Thyroid gland (tissue), 4 donors: ENCODE data around the gene FERMT1. TPM values are rescaled to one million over a fixed set of nuclear protein-coding genes. Genes with fewer than 3 reads are reported as not detected.

Experiments
- DNase-seq, 2 donors: peaks; one replicate each; pipeline ENCODE4 v3.0.0-alpha.2; 2019
- H3K27ac ChIP-seq, 3 donors: fragments of 200-600 bp; sonication (generic); 1 replicate in 2 of 3; 2 replicates in 1 of 3; pipeline ENCODE4 v1.5.1; 2016 to 2019; ENCODE audit warnings: mild to moderate bottlenecking in 1 of 3, moderate library complexity in 1 of 3
- H3K27me3 ChIP-seq: fragments of 200-600 bp; sonication (generic); one replicate; pipeline ENCODE4 v1.5.1; 2019
- H3K36me3 ChIP-seq, 2 donors: fragments of 200-600 bp; sonication (generic); one replicate each; pipeline ENCODE4 v1.5.1; 2016 to 2019
- H3K4me1 ChIP-seq, 2 donors: fragments of 200-600 bp; sonication (generic); one replicate each; pipeline ENCODE4 v1.5.1; 2017 to 2019
- H3K4me3 ChIP-seq, 3 donors: fragments of 200-600 bp; sonication (generic); replicated peaks in 1 of 3; 1 replicate in 2 of 3; 2 replicates in 1 of 3; pipeline ENCODE4 v1.5.1; 2016; ENCODE audit warnings: mild to moderate bottlenecking in 1 of 3
- H3K9me3 ChIP-seq: fragments of 200-600 bp; sonication (generic); one replicate; pipeline ENCODE4 v1.5.1; 2017
- CTCF ChIP-seq, 6 experiments: fragments of 200-600 bp in 3 of 6; fragments of 450-650 bp in 3 of 6; sonication (generic) in 3 of 6; IDR thresholded peaks; one replicate each; pipeline ENCODE4 v1.5.1; 2016 to 2019; ENCODE audit warnings: antibody characterized with exemption in 6 of 6, mild to moderate bottlenecking in 2 of 6, inconsistent platforms in 1 of 6, moderate library complexity in 1 of 6
- POLR2A ChIP-seq, 2 donors: fragments of 450-650 bp; IDR thresholded peaks; one replicate each; pipeline ENCODE4 v1.6.1; 2017; ENCODE audit warnings: antibody characterized with exemption in 2 of 2, mild to moderate bottlenecking in 2 of 2, moderate library complexity in 1 of 2
- WGBS, 2 donors: methylation state at CpG; one replicate each; pipeline ENCODE4 v1.1.5; 2017; 5-methylcytosine and 5-hydroxymethylcytosine counted together
- intact Hi-C: fragments of 100-400 bp; cut with DNase I; formaldehyde crosslinking; loops from one replicate; pipeline ENCODE4 v1.15.1; 2023
- total RNA-seq, 4 donors: library from RNA; depleted of rRNA; stranded (reverse); fragments of >200 nt; gene quantifications; one replicate each; pipeline ENCODE4 v1.2.3, GENCODE V29; 2016

FERMT1 gene
- total RNA-seq, 4 donors from 2014 or later = 6.6 to 11.6 (median 7.5) TPM

GRCh38 chr20:6040958-6041807 lies 81.6 kb downstream of the FERMT1 start:
- intact Hi-C loops = no loop called here
- no peaks in the 10 kb centered on the region for H3K4me1 ChIP-seq
- no peak overlapping the region for H3K27ac ChIP-seq
- H3K4me3 ChIP-seq = no peak overlapping the region
- 81 to 83% methylated on average over 21 to 42 of the region's 67 CpGs for WGBS, 2 donors
- H3K27me3 ChIP-seq = no peaks in the 10 kb centered on the region
- H3K36me3 ChIP-seq = peaks cover 16 to 32% of the 10 kb centered on the region in 2 donors
- no peak for DNase-seq
- TF ChIP-seq POLR2A (IDR thresholded peaks at IDR 0.05) = no peak
- no peak for TF ChIP-seq CTCF (IDR thresholded peaks at IDR 0.05)
- no peaks in the 10 kb centered on the region for H3K9me3 ChIP-seq

- peaks cover 19 to 36% of the 10 kb centered on the region in 2 donors for H3K36me3 ChIP-seq
Observed at GRCh38 chr20:6040540-6040939, 82.3 kb downstream of the FERMT1 start.

GRCh38 chr20:6039766-6040165 lies 83.1 kb downstream of the FERMT1 start:
- H3K4me1 ChIP-seq = no peaks in the 10 kb centered on the region
- H3K27ac ChIP-seq = no peak overlapping the region
- no peak for DNase-seq
- intact Hi-C loops = no loop called here
- no peaks in the 10 kb centered on the region for H3K9me3 ChIP-seq
- TF ChIP-seq CTCF (IDR thresholded peaks at IDR 0.05) (no peak), POLR2A (IDR thresholded peaks at IDR 0.05) (no peak)
- peaks cover 24 to 43% of the 10 kb centered on the region in 2 donors for H3K36me3 ChIP-seq
- H3K27me3 ChIP-seq = no peaks in the 10 kb centered on the region
- 85 to 86% methylated on average over 5 of the region's 5 CpGs for WGBS, 2 donors
- no peak overlapping the region for H3K4me3 ChIP-seq

More at GRCh38 chr20:6040540-6040939, 82.3 kb downstream of the FERMT1 start:
- 93 to 95% methylated on average over 8 of the region's 8 CpGs for WGBS, 2 donors
- no peaks in the 10 kb centered on the region for H3K9me3 ChIP-seq
- H3K4me3 ChIP-seq = no peak overlapping the region
- H3K4me1 ChIP-seq = no peaks in the 10 kb centered on the region
- no peaks in the 10 kb centered on the region for H3K27me3 ChIP-seq
- intact Hi-C loops = no loop called here
- DNase-seq = no peak
- TF ChIP-seq CTCF (IDR thresholded peaks at IDR 0.05) (no peak), POLR2A (IDR thresholded peaks at IDR 0.05) (no peak)
- H3K27ac ChIP-seq = no peak overlapping the region

GRCh38 chr20:6038256-6038655 lies 84.6 kb downstream of the FERMT1 start:
- no peak for DNase-seq
- no peak overlapping the region for H3K4me3 ChIP-seq
- no peaks in the 10 kb centered on the region for H3K4me1 ChIP-seq
- H3K27ac ChIP-seq = no peak overlapping the region
- no peaks in the 10 kb centered on the region for H3K27me3 ChIP-seq
- peaks cover 32 to 56% of the 10 kb centered on the region in 2 donors for H3K36me3 ChIP-seq
- no peaks in the 10 kb centered on the region for H3K9me3 ChIP-seq
- WGBS, 2 donors = 100% methylated on average over 2 to 3 of the region's 3 CpGs
- intact Hi-C loops = no loop called here
- TF ChIP-seq CTCF (IDR thresholded peaks at IDR 0.05) = no peak
- TF ChIP-seq POLR2A (IDR thresholded peaks at IDR 0.05) = no peak

- intact Hi-C loops = no loop called here
- 92 to 96% methylated on average over 1 of the region's 1 CpG for WGBS, 2 donors
Observed at GRCh38 chr20:6037082-6037481, 85.7 kb downstream of the FERMT1 start.

More at GRCh38 chr20:6037082-6037481, 85.7 kb downstream of the FERMT1 start:
- Histone ChIP-seq H3K36me3 (peaks cover 32 to 54% of the 10 kb centered on the region in 2 donors), H3K27me3 (no peaks in the 10 kb centered on the region), H3K9me3 (no peaks in the 10 kb centered on the region), H3K27ac (no peak overlapping the region), H3K4me3 (no peak overlapping the region), H3K4me1 (no peaks in the 10 kb centered on the region)
- no peak for TF ChIP-seq POLR2A (IDR thresholded peaks at IDR 0.05)
- TF ChIP-seq CTCF (IDR thresholded peaks at IDR 0.05) = no peak
- DNase-seq = no peak
